ENCODE measurements around the gene EVL. TPM values are rescaled to one million over a fixed set of nuclear protein-coding genes. Genes with fewer than 3 reads are reported as not detected.
A peak's percentile ranks its signal among the peaks of the same experiment; 100 is the strongest.

Gene EVL
- total and polyA plus RNA-seq, 2 donors from 2014 or later, result 54.8 to 84.1 TPM

- Histone ChIP-seq H3K4me3 (ENCODE audit: low read length in 3 of 3) (no peak overlapping the region), H3K27me3 (ENCODE audit: control insufficient read depth, insufficient read depth, low read length) (no peaks in the 10 kb centered on the region), H3K27ac (ENCODE audit: low read depth in 2 of 2, low read length in 2 of 2) (no peak overlapping the region), H3K4me1 (ENCODE audit: control insufficient read depth in 2 of 3, insufficient read depth in 2 of 3, low read depth in 1 of 3, low read length in 3 of 3) (no peaks in the 10 kb centered on the region), H3K9me3 (ENCODE audit: control insufficient read depth in 2 of 3, insufficient read depth in 1 of 3, low read length in 3 of 3) (no peaks in the 10 kb centered on the region), H3K9ac (ENCODE audit: low read length in 3 of 3) (no peak overlapping the region), H3K36me3 (ENCODE audit: control insufficient read depth in 2 of 3, insufficient read depth in 3 of 3, low read length in 3 of 3) (peaks cover 0 to 2% (median 1%) of the 10 kb centered on the region in 3 donors)
- intact Hi-C loops (cut with DNase I), result no loop called here
- no peak for DNase-seq
- TF ChIP-seq, protein P1, sequence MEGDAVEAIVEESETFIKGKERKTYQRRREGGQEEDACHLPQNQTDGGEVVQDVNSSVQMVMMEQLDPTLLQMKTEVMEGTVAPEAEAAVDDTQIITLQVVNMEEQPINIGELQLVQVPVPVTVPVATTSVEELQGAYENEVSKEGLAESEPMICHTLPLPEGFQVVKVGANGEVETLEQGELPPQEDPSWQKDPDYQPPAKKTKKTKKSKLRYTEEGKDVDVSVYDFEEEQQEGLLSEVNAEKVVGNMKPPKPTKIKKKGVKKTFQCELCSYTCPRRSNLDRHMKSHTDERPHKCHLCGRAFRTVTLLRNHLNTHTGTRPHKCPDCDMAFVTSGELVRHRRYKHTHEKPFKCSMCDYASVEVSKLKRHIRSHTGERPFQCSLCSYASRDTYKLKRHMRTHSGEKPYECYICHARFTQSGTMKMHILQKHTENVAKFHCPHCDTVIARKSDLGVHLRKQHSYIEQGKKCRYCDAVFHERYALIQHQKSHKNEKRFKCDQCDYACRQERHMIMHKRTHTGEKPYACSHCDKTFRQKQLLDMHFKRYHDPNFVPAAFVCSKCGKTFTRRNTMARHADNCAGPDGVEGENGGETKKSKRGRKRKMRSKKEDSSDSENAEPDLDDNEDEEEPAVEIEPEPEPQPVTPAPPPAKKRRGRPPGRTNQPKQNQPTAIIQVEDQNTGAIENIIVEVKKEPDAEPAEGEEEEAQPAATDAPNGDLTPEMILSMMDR (IDR thresholded peaks at IDR 0.05; ENCODE audit: borderline replicate concordance, extremely low read depth, insufficient read depth), result no peak
- no peak for FAIRE-seq
These were observed 26.2 kb downstream of the EVL start for GRCh38 chr14:100091386-100091785.

DNA sequence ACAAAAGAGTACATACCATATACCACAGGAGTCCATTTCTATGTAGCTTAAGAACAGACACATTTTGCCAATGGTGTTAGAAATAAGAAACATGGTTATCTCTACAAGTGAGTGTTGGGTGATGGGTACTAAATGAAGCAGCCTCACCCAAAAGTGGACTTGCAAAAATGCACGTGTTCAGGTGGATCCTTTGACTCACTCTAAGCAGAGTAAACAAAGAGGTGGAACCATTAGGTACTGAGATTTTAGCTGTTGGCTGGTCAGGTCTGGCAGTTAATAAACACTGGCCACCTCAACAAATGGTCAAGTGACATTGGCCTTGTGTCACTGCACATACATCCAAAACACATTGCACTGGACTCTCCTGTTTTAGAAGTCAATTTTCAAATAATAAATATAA is 27.6 kb downstream of the EVL start:
- FAIRE-seq (no peak), DNase-seq (no peak)
- H3K27ac ChIP-seq (ENCODE audit: low read depth in 2 of 2, low read length in 2 of 2), result no peak overlapping the region
- no peaks in the 10 kb centered on the region for H3K4me1 ChIP-seq (ENCODE audit: control insufficient read depth in 2 of 3, insufficient read depth in 2 of 3, low read depth in 1 of 3, low read length in 3 of 3)
- H3K27me3 ChIP-seq (ENCODE audit: control insufficient read depth, insufficient read depth, low read length), result no peaks in the 10 kb centered on the region
- no peak overlapping the region for H3K9ac ChIP-seq (ENCODE audit: low read length in 3 of 3)
- TF ChIP-seq, protein P1 (IDR thresholded peaks at IDR 0.05; ENCODE audit: borderline replicate concordance, extremely low read depth, insufficient read depth), result no peak
- intact Hi-C loops (cut with DNase I), result no loop called here
- H3K4me3 ChIP-seq (ENCODE audit: low read length in 3 of 3), result no peak overlapping the region
- peaks cover 0 to 5% (median 0%) of the 10 kb centered on the region in 3 donors for H3K36me3 ChIP-seq (ENCODE audit: control insufficient read depth in 2 of 3, insufficient read depth in 3 of 3, low read length in 3 of 3)
- no peaks in the 10 kb centered on the region for H3K9me3 ChIP-seq (ENCODE audit: control insufficient read depth in 2 of 3, insufficient read depth in 1 of 3, low read length in 3 of 3)

- Histone ChIP-seq H3K4me1 (ENCODE audit: control insufficient read depth in 2 of 3, insufficient read depth in 2 of 3, low read depth in 1 of 3, low read length in 3 of 3) (no peaks in the 10 kb centered on the region), H3K27ac (ENCODE audit: low read depth in 2 of 2, low read length in 2 of 2) (no peak overlapping the region), H3K9me3 (ENCODE audit: control insufficient read depth in 2 of 3, insufficient read depth in 1 of 3, low read length in 3 of 3) (no peaks in the 10 kb centered on the region), H3K27me3 (ENCODE audit: control insufficient read depth, insufficient read depth, low read length) (no peaks in the 10 kb centered on the region), H3K9ac (ENCODE audit: low read length in 3 of 3) (no peak overlapping the region), H3K36me3 (ENCODE audit: control insufficient read depth in 2 of 3, insufficient read depth in 3 of 3, low read length in 3 of 3) (peaks cover 0 to 4% (median 0%) of the 10 kb centered on the region in 3 donors), H3K4me3 (ENCODE audit: low read length in 3 of 3) (no peak overlapping the region)
- no peak for FAIRE-seq
- TF ChIP-seq, protein P1 (IDR thresholded peaks at IDR 0.05; ENCODE audit: borderline replicate concordance, extremely low read depth, insufficient read depth), result no peak
- DNase-seq, result peak in 1 of 5 donors; percentile 13
- intact Hi-C loops (cut with DNase I), result no loop called here
These were observed 28.1 kb downstream of the EVL start for GRCh38 chr14:100093319-100093718.

GRCh38 chr14:100096656-100097055 is 31.4 kb downstream of the EVL start:
- DNase-seq (no peak), FAIRE-seq (no peak)
- Histone ChIP-seq H3K9ac (ENCODE audit: low read length in 3 of 3) (no peak overlapping the region), H3K9me3 (ENCODE audit: control insufficient read depth in 2 of 3, insufficient read depth in 1 of 3, low read length in 3 of 3) (no peaks in the 10 kb centered on the region), H3K27me3 (ENCODE audit: control insufficient read depth, insufficient read depth, low read length) (no peaks in the 10 kb centered on the region), H3K36me3 (ENCODE audit: control insufficient read depth in 2 of 3, insufficient read depth in 3 of 3, low read length in 3 of 3) (peaks cover 0 to 3% (median 0%) of the 10 kb centered on the region in 3 donors), H3K27ac (ENCODE audit: low read depth in 2 of 2, low read length in 2 of 2) (no peak overlapping the region), H3K4me1 (ENCODE audit: control insufficient read depth in 2 of 3, insufficient read depth in 2 of 3, low read depth in 1 of 3, low read length in 3 of 3) (no peaks in the 10 kb centered on the region), H3K4me3 (ENCODE audit: low read length in 3 of 3) (no peak overlapping the region)
- intact Hi-C loops (cut with DNase I), result no loop called here
- TF ChIP-seq, protein P1 (IDR thresholded peaks at IDR 0.05; ENCODE audit: borderline replicate concordance, extremely low read depth, insufficient read depth), result no peak
